Measurements from ENCODE around the gene RNF20.
A peak's percentile ranks its signal among the peaks of the same experiment; 100 is the strongest.
"Not testable (repeated sequence)": the region's sequence is repeated elsewhere in the genome, so short reads cannot be mapped to it uniquely, and the experiment has no call there.

RNF20 gene

GRCh38 chr9:101536351-101536750 lies 2.7 kb downstream of the RNF20 start:
- no peak for DNase-seq

DNA sequence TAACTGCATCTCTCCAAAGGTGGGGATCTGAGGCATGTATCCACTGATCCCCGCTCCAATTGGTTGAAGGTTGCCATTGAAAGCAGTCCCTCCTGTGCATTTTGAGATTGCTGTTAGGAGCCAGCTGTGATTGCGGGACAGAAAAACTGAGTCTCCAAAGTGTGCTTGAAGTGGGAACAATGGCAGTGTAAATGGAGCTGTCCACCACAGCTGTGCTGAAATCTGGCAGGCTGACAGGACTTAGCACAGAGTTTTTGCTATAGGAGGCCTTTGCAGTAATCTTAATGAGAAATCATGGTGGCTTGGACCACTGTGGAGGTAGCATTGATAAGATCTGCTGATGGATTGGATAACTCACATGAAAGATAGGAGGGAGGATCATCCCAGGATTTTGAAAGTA lies 3.3 kb downstream of the RNF20 start:
- peak; percentile 59 for DNase-seq

- no peak for DNase-seq
Measured at GRCh38 chr9:101540069-101540468, 6.4 kb downstream of the RNF20 start.

DNA sequence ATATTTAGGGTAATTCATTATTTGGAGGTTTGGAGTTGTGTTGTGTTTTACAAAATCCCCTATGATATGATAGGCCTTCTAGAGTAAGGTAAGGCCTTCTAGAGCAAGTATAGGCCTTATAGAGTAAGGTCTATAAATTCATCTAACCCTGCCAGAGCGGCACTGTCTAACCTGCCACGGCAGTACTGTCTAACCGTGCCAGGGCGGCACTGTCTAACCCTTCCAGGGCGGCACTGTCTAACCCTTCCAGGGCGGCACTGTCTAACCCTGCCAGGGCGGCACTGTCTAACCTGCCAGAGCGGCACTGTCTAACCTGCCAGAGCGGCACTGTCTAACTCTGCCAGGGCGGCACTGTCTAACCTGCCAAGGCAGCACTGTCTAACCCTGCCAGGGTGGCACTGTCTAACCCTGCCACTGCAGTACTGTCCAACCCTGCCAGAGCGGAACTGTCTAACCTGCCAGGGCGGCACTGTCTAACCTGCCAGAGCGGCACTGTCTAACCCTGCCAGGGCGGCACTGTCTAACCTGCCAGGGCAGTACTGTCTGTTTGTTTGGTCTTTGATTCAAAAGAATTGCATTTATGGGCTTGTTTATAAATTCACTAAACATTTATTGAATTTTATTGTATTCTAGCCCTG lies 9.6 kb downstream of the RNF20 start:
- no peak for DNase-seq

DNA sequence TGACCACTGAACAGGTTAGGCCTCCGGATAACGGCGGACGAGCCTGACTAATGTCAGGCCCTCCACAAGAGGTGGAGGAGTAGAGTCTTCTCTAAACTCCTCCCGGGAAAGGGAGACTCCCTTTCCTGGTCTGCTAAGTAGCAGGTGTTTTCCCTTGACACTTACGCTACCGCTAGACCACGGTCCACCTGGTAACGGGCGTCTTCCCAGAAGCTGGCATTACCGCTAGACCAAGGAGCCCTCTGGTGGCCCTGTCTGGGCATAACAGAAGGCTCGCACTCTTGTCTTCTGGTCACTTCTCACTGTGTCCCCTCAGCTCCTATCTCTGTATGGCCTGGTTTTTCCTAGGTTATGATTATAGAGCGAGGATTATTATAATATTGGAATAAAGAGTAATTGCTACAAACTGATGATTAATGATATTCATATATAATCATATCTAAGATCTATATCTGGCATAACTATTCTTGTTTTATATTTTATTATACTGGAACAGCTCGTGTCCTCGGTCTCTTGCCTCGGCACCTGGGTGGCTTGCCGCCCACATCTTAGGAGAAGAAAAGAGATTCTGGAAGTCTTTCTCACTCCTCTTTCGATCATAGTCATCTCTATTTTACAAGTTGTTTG lies 15.9 kb downstream of the RNF20 start:
- DNase-seq = not testable (repeated sequence)

DNA sequence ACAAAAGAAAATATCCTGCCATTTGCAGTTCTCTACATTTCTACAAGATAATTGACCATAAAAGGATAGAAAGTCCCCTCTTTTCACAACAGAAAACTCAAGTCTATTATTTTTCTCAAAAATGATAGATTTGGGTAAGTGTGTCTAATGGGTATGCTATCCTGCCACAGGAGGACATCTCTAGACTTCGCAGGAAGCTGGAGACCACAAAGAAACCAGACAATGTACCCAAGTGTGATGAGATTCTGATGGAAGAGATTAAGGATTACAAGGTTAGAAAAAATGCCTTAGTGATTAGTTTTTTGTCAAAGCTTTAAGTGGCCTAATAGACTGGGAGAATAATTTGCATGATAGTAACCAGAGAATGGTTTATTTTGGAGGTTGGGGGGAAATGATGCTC lies 28.1 kb downstream of the RNF20 start:
- DNase-seq = peak; percentile 19

DNA sequence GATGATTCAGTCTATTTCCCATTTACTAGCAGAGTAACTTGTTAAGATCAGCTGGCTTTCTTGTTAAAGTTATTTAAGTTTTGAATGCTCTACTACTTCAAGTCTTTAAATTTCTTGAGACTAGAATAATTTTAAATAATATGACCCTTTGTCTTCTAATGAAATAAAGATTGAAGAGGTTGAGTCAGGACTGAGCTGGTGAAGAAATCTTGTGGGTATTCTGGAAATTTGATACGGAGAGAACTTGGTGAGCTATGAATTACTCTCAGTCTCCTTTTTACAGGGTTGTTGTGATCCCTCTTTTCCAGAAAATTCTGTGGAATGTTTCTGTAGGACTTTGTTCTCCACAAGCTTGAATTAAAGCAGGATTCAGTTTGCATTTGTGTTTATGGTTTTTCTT lies 29.3 kb downstream of the RNF20 start:
- DNase-seq = no peak

DNA sequence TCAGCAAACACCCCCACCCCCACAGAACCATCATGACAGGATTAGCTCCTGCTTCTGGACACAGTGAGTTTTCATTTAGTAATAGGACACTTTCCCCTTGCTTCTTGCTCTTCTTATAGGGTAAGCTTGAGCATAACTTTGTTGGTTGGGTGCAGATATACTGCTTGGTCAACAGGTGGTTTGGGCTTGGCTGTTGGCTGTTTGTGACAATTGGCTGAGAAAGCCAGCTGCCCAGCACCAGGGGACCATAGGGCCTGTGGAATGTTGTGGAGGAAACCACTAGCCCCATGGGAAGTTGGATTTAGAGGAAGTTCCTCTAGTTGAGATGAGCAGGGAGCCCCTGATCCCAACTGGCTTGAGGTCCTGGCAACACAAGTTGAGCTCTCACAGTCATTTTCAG lies 30.6 kb downstream of the RNF20 start:
- no peak for DNase-seq

- DNase-seq = peak; percentile 78
Measured at GRCh38 chr9:101566904-101567724, 33.5 kb downstream of the RNF20 start.

DNA sequence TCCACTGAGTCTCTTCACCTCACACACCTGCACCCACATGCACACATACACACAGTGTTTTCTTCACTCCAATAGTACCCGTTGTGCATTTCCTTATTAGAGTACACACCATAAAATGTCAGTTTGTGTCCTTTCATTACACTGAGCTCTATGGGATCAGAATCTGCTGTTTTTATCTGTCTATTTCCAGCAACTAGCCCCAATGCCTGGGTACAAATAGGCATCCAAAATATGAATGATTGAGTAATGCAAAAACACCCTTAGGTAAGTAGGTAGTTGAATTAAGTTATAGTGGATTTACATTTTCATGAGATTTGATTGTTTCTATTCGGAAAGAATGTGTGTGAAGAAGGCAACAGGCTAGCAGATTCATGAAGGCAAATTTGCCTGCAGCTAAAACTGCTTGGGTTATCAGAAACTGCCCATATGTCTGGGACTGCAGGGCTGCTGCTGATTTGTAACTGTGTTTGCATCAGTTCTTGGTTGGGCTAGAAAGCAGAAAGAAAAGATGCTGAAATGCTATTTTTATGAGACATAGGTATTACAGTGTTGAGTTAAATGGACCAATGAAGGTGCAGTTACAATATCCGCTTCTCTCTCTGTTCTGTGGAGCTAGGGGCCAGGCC lies 34.2 kb downstream of the RNF20 start:
- peak; percentile 60 for DNase-seq

GRCh38 chr9:101569741-101570501 lies 36.3 kb downstream of the RNF20 start:
- DNase-seq = peak; percentile 96

DNA sequence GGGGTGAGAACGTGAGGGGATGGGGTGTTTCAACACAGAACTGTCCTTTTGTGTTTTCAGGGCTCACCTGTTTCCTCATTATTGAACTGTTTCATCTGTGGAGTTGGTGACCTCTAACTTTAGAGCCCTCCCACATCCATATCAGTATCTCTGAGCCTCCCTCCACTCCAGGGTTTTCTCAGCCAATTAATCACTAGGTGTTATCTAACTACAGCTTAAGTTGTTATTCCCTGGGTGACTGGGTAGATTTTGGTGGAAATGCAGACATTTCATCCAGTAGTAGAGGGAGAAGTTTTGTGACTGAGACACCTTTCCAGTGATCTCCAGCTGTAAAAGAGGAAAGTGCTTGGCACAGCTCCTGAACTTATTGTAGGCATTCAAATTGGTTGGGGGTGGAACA lies 37.5 kb downstream of the RNF20 start:
- DNase-seq = peak; percentile 71

GRCh38 chr9:101572316-101572715 lies 38.7 kb downstream of the RNF20 start:
- no peak for DNase-seq

GRCh38 chr9:101574731-101575333 lies 41.2 kb downstream of the RNF20 start:
- no peak for DNase-seq

DNA sequence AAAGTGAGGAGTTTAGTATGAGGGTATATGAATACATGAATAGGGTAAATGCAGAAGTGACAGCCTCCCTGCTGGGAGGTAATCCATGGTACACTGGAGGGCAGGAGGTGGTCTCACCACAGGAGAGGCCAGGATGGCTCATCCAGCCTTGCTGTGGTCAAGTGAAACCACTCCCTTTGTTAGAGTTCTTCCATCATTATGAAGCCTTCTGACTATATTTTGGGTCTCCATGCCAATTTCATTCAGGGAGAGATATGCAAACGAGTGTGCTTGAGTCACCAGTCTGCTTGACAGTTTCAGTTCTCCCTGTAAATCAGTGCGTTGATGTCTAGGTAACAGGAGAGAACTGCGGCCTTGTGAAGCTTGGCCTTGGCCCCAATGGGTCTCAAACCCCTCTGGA lies 44.7 kb downstream of the RNF20 start:
- no peak for DNase-seq

- no peak for DNase-seq
Measured at GRCh38 chr9:101579711-101580545, 46.3 kb downstream of the RNF20 start.

DNA sequence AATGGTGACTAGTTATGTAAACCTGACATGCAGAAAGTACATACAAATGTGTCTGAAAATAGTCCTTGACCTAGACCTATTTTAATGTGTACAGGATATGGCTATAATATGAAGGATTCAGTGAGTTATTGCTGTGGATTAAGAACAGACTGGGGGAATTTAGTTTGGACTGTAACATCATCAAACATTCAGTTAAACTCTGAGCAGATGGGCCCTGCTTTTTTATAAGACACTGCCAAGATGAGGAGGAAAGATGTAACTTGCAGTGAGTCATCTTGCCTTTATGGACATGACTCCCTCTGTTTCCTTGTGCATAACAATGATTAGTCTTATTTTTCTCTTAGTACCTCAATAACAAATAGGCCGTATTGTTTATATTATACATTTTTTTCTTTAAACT lies 48.9 kb downstream of the RNF20 start:
- peak; percentile 18 for DNase-seq

DNA sequence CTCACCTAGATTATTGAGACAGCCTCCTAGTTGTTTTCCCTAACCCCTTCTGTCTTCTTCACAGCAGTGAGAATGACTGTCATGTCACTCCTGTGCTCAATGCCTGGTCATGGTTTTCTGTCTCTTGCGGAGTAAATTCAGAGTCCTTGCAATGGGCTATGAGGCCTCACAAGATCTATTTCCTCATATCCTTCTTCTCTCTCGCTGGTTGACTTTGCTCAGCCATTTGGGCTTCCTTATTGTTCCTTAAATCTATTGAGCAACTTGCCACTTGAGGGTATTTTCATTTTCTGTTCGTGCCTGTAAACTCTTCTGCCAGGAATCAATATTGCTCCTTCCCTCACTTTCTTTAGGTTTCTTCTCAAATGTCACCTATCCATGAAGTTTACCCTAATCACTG lies 52.1 kb downstream of the RNF20 start:
- peak; percentile 35 for DNase-seq

DNA sequence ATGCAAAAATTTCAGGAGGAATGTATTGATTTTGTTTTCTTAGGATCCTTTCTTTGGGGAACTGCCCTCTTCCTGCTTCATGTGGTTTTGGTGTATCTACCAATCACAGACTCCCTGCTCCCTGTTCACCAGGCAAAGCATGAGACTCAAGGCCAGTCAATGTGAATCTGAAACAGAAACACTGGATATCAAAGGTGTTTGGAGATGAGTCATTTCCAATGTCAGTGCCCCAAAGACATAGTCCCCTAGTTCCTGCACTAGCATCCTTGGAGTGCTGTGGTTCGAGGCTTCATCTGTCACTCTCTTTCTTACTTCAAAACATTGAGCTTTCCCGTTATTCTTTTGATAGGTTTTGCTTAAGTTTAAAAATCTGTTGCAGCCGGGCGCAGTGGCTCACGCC lies 53.0 kb downstream of the RNF20 start:
- DNase-seq = no peak

DNA sequence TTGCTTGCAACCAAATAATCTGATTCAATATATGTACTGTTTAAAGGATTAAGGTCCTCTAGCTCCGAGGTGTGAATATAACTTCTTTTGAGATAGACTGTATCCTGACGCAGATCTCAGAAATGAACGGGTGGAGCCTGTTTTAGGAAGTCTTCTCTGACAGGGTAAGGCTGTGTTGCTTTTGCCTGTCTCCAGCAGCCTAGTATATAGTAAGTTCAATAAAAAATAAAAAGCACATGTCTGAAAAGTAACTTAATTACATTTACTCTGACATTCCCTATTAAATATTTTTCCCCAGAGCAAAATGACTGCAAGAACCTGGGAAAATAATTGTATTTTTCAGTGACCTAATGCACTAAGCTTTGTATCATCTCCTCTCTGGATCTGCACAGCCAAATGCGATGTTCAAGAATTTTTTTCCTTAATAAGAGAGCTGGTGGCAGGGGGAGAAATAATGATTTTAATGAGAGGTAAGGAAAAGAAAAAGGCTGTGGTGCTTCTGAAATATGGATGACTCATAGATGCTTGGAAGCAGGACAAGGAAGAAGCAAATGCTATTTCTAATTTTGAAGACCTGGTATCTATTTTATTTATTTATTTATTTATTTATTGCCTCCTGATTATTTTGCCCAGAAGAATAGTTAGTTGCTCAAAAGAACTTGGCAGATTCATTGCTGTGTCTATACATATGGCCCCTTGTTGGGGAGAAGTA lies 53.8 kb downstream of the RNF20 start:
- no peak for DNase-seq

GRCh38 chr9:101590074-101590473 lies 56.4 kb downstream of the RNF20 start:
- not testable (repeated sequence) for DNase-seq
